Pancreas (tissue), 10 donors: Measurements from ENCODE around the gene SPATA16. TPM values are rescaled to one million over a fixed set of nuclear protein-coding genes. Genes with fewer than 3 reads are reported as not detected.

Experiments used
- ATAC-seq, 4 donors: fragments of 200-7000 bp; cut with Tn5 transposase; one replicate each; pipeline versions ENCODE4 v1.8.0 to v1.9.1; 2020; ENCODE audit warnings: mild to moderate bottlenecking in 4 of 4, moderate library complexity in 4 of 4
- DNase-seq, 6 donors: peaks; one replicate each; pipeline ENCODE4 v3.0.0-alpha.2; 2020
- FAIRE-seq: peaks from 2 replicates; lab custom pipeline; 2012; peaks lifted over from hg19 to GRCh38; lab: Jason Lieb, UNC
- H3K27ac ChIP-seq, 4 donors: fragments of 200-600 bp; sonication (generic); 1 replicate in 3 of 4; 2 replicates in 1 of 4; pipeline versions ENCODE4 v1.5.0 to v1.8.0; 2020
- H3K27me3 ChIP-seq, 4 donors: fragments of 200-600 bp; one replicate each; pipeline ENCODE4 v1.8.0; 2021
- H3K36me3 ChIP-seq, 3 donors: fragments of 200-600 bp; sonication (generic) in 1 of 3; one replicate each; pipeline versions ENCODE4 v1.5.0 to v1.8.0; 2020 to 2021
- H3K4me1 ChIP-seq, 3 donors: fragments of 200-600 bp; one replicate each; pipeline ENCODE4 v1.8.0; 2021
- H3K4me3 ChIP-seq, 4 donors: fragments of 200-600 bp; sonication (generic) in 2 of 4; one replicate each; pipeline versions ENCODE4 v1.5.0 to v1.8.0; 2020 to 2021
- H3K9me3 ChIP-seq, 4 donors: fragments of 200-600 bp; one replicate each; pipeline ENCODE4 v1.8.0; 2021
- CTCF ChIP-seq, 4 donors: fragments of 200-600 bp; sonication (generic) in 3 of 4; IDR thresholded peaks; one replicate each; pipeline versions ENCODE4 v1.5.0 to v1.8.0; 2021; ENCODE audit warnings: antibody characterized with exemption in 4 of 4
- WGBS, 2 donors: extraction: QIAGEN DNeasy Blood & Tissue Kit; methylation state at CpG; one replicate each; pipeline ENCODE4 v1.1.7; 2013; 5-methylcytosine and 5-hydroxymethylcytosine counted together
- intact Hi-C, 3 donors: fragments of 100-400 bp; cut with DNase I; formaldehyde crosslinking; loops; one replicate each; pipeline versions ENCODE4 v1.11.1 to v1.14.2; 2022
- polyA plus RNA-seq, 2 donors: library from polyadenylated mRNA; stranded (reverse); fragments of 200-250 nt; gene quantifications; one replicate each; pipeline ENCODE4 v1.2.3, GENCODE V29; 2013
- total RNA-seq, 6 donors: library from RNA; stranded (reverse); fragmentation: NEBNext Ultra II Directional in 4 of 6; extraction: Animal tissue kit (Norgen Biotek cat#: 25700) in 4 of 6; gene quantifications; one replicate each; pipeline versions ENCODE4 v1.2.1 to v1.2.4, GENCODE V29; 2021 to 2023
- donor health status: healthy with polysubstance abuse.
- donor health status: DM: no; HTN: no; CAD: no; lungs with moderate emphysema.
- donor health status: DM: no; HTN: no; CAD: no.
- donor health status: control.
- donor health status: control.
- donor health status: Bipolar disorder and iron deficiency.
- donor health status: DM: yes; HTN: yes; CAD: no.
- donor health status: DM: no; HTN: no; CAD: no.
- donor health status: DM: no; HTN: no; CAD: no.
- donor health status: DM: yes; HTN: yes; CAD: no.

SPATA16 gene
- total and polyA plus RNA-seq, 8 donors = not detected

GRCh38 chr3:173109143-173109542 lies 31.9 kb downstream of the SPATA16 start:
- Histone ChIP-seq H3K4me3 (no peak overlapping the region), H3K36me3 (no peaks in the 10 kb centered on the region), H3K27me3 (no peaks in the 10 kb centered on the region), H3K27ac (no peak overlapping the region), H3K4me1 (no peaks in the 10 kb centered on the region), H3K9me3 (no peaks in the 10 kb centered on the region)
- no peak for TF ChIP-seq CTCF (IDR thresholded peaks at IDR 0.05)
- ATAC-seq = no peak
- 36 to 43% methylated on average over 4 of the region's 4 CpGs for WGBS, 2 donors
- intact Hi-C loops = no loop called here
- DNase-seq = no peak
- FAIRE-seq = no peak

DNA sequence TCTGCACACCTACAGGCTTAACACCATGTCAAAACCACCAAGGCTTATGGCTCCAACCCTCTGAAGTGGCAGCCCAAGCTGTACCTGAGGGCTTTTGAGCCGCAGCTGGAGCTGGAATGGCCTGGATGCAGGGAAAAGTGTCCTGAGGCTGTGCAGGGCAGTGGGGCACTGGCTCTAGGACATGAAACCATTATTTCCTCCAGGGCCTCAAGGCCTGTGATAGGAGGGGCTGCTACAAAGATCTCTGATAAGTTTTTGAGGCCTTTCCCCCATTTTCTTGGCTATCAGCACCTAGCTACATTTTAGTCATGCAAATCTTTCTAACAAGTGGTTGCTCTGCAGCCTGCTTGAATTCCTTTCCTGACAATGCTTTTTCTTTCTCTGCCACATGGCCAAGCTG lies 37.6 kb downstream of the SPATA16 start:
- DNase-seq (no peak), ATAC-seq (no peak), FAIRE-seq (no peak)
- 69 to 71% methylated on average over 1 of the region's 1 CpG for WGBS, 2 donors
- Histone ChIP-seq H3K4me1 (no peaks in the 10 kb centered on the region), H3K36me3 (no peaks in the 10 kb centered on the region), H3K9me3 (no peaks in the 10 kb centered on the region), H3K27ac (no peak overlapping the region), H3K27me3 (no peaks in the 10 kb centered on the region), H3K4me3 (no peak overlapping the region)
- intact Hi-C loops = no loop called here
- TF ChIP-seq CTCF (IDR thresholded peaks at IDR 0.05) = no peak

DNA sequence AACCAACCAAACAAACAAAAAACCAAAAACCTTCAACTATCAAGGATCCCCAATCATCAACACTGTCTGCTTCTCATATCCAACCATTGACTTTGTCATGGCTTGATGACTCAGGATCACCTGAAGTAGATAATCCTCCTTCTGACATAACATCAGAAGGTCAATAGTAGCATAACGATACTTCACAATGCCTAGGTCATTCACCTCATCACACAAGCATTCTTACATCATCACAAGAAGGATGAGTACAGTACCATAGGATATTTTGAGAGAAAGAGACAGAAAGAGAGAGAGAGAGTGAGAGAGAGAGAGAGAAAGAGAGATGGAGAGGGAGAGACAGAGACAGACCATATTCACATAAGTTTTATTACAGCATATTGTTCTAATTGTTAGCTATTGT lies 42.1 kb downstream of the SPATA16 start:
- Histone ChIP-seq H3K36me3 (no peaks in the 10 kb centered on the region), H3K27ac (no peak overlapping the region), H3K27me3 (no peaks in the 10 kb centered on the region), H3K9me3 (no peaks in the 10 kb centered on the region), H3K4me3 (no peak overlapping the region), H3K4me1 (no peaks in the 10 kb centered on the region)
- ATAC-seq (no peak), DNase-seq (no peak), FAIRE-seq (no peak)
- TF ChIP-seq CTCF (IDR thresholded peaks at IDR 0.05) = no peak
- 77 to 89% methylated on average over 1 of the region's 1 CpG for WGBS, 2 donors
- intact Hi-C loops = no loop called here

DNA sequence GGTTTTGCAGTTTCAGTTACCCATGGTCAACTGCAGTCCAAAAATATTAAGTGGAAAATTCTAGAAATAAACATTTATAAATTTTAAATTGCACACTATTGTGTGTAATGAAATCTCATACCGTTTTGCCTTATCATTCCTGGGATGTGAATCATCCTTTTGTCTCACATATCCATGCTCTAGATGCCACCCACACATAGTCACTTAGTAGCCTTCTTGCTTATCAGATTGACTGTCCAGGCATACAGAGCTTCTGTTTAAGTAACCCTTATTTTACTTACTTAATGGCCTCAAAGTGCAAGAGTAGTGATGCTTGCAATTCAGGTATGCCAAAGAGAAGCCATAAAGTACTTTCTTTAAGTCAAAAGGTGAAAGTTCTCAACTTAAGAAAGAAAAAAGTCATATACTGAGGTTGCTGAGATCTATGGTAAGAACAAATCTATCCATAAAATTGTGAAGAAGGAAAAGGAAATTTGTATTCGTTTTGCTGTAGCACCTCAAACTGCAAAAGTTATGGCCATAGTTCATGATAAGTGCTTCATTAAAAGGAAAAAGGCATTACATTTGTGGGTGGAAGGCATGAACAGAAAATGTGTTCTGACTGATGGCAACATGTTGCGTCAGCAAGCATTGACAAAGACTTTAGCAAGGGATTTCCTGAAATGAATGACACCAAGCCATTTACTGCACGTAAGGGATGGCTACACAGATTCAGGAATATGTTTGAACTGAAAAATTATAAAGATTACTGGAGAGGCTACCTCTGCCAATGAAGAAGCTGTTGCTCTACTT lies 43.8 kb downstream of the SPATA16 start:
- no peak for TF ChIP-seq CTCF (IDR thresholded peaks at IDR 0.05)
- H3K4me1 ChIP-seq = no peaks in the 10 kb centered on the region
- no peaks in the 10 kb centered on the region for H3K36me3 ChIP-seq
- no peak for ATAC-seq
- intact Hi-C loops = no loop called here
- no peak for DNase-seq
- 45 to 52% methylated on average over 4 of the region's 4 CpGs for WGBS, 2 donors
- no peak overlapping the region for H3K27ac ChIP-seq
- FAIRE-seq = no peak
- H3K27me3 ChIP-seq = no peaks in the 10 kb centered on the region
- H3K4me3 ChIP-seq = no peak overlapping the region
- H3K9me3 ChIP-seq = no peaks in the 10 kb centered on the region

- no peaks in the 10 kb centered on the region for H3K9me3 ChIP-seq
- H3K27ac ChIP-seq = no peak overlapping the region
- ATAC-seq = no peak
- no peaks in the 10 kb centered on the region for H3K4me1 ChIP-seq
- H3K27me3 ChIP-seq = no peaks in the 10 kb centered on the region
- no peaks in the 10 kb centered on the region for H3K36me3 ChIP-seq
- TF ChIP-seq CTCF (IDR thresholded peaks at IDR 0.05) = no peak
- 65 to 80% methylated on average over 3 of the region's 3 CpGs for WGBS, 2 donors
- no peak for DNase-seq
- intact Hi-C loops = no loop called here
- FAIRE-seq = no peak
- H3K4me3 ChIP-seq = no peak overlapping the region
Observed at GRCh38 chr3:173096140-173096539, 44.9 kb downstream of the SPATA16 start.
